ENCODE results near the gene CASZ1. TPM values are rescaled to one million over a fixed set of nuclear protein-coding genes. Genes with fewer than 3 reads are reported as not detected.

Gene CASZ1
- total and polyA plus RNA-seq, 5 donors from 2014 or later: 0.57 to 55.1 (median 1.1) TPM

DNA sequence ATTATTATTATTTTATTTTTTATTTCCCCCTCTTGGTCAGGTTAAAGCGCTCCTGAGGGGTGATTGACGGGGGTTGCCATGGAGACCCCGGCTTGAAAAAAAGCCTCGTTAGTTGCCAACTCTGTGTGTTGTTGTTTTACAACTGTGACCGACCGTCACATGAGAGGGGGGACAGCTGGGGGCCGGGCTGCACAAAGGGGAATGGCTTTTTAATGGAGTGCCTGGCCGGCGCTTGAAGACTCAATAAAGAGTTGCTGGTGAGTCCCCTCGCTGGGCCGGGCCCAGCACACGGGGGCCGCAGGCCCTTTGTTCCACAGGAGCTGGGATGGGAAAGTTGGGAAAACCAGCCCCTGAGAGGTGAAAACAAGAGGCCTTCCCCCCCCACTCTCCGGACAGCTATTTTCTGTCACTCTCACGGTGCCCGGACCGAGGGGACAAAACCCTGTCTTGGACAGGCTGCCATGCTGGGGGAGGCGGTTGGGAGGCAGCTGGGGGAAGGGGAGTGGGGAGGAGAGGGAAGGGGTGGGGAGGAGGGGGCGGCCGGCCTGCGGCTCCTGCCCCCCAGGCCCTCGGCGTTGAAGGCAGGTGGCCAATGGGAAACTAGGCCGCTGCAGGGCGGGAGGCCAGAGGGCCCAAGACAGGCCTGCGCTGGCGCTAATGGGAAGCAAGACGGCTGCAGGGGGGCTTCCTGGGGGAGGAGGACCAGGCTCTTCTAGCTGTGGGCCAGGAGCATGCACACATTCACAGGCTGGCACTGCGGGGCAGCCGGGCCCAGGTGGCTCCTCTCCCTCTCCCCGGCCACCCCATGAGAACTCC is 67.6 kb downstream of the CASZ1 start:
- Mint-ChIP-seq H3K27me3 (peaks cover 4% of the 10 kb centered on the region), H3K27ac (no peak overlapping the region)

DNA sequence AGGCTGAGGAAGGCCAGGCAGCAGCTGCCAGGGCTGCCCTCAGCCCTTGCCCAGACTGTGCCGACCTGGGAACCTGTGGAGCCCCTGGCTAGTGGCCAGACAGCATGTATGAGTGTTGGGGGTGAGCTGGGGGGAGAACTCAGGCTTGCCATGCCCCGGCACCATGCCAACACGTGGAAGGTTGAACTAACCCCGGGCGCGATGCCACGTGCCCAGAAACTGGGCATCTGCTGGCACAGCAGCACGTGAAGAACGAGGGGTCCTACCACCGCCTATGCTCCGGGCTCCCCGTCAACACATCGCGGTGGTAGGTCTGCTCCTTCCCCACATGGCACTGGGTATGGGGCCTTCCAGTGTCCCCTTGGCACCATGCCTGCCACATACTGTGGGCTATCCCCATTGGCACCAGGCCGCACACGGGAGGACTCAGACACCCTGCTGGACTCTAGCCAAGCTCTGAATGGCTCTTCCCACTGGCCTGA is 68.7 kb downstream of the CASZ1 start:
- Histone ChIP-seq H3K36me3 (ENCODE audit: control insufficient read depth, insufficient read depth, low read length) (no peaks in the 10 kb centered on the region), H3K9me3 (ENCODE audit: control insufficient read depth in 2 of 2, low read length in 2 of 2) (no peaks in the 10 kb centered on the region), H3K27me3 (ENCODE audit: control insufficient read depth, insufficient read depth, low read length) (no peaks in the 10 kb centered on the region), H3K4me3 (ENCODE audit: low read depth, low read length) (no peak overlapping the region), H3K4me1 (ENCODE audit: control insufficient read depth, insufficient read depth, low read length, poor library complexity, severe bottlenecking) (no peaks in the 10 kb centered on the region), H3K27ac (ENCODE audit: insufficient read depth, low read length, poor library complexity, severe bottlenecking) (no peak overlapping the region)
- Mint-ChIP-seq H3K9me3 (no peaks in the 10 kb centered on the region), H3K27ac (no peak overlapping the region), H3K27me3 (peaks cover 4% of the 10 kb centered on the region), H3K36me3 (no peaks in the 10 kb centered on the region), H3K4me3 (no peak overlapping the region), H3K4me1 (no peaks in the 10 kb centered on the region)
- ATAC-seq (ENCODE audit: low read depth in 2 of 2) (no peak), DNase-seq (no peak)

More for the DNA sequence above, 67.6 kb downstream of the CASZ1 start:
- Histone ChIP-seq H3K9me3 (ENCODE audit: control insufficient read depth in 2 of 2, low read length in 2 of 2) (no peaks in the 10 kb centered on the region), H3K4me3 (ENCODE audit: low read depth, low read length) (no peak overlapping the region), H3K36me3 (ENCODE audit: control insufficient read depth, insufficient read depth, low read length) (no peaks in the 10 kb centered on the region), H3K27ac (ENCODE audit: insufficient read depth, low read length, poor library complexity, severe bottlenecking) (no peak overlapping the region), H3K4me1 (ENCODE audit: control insufficient read depth, insufficient read depth, low read length, poor library complexity, severe bottlenecking) (no peaks in the 10 kb centered on the region), H3K27me3 (ENCODE audit: control insufficient read depth, insufficient read depth, low read length) (no peaks in the 10 kb centered on the region)
- H3K36me3 Mint-ChIP-seq: no peaks in the 10 kb centered on the region
- ATAC-seq (ENCODE audit: low read depth in 2 of 2) (no peak), DNase-seq (no peak)
- no peaks in the 10 kb centered on the region for H3K9me3 Mint-ChIP-seq
- H3K4me1 Mint-ChIP-seq: no peaks in the 10 kb centered on the region
- no peak overlapping the region for H3K4me3 Mint-ChIP-seq

DNA sequence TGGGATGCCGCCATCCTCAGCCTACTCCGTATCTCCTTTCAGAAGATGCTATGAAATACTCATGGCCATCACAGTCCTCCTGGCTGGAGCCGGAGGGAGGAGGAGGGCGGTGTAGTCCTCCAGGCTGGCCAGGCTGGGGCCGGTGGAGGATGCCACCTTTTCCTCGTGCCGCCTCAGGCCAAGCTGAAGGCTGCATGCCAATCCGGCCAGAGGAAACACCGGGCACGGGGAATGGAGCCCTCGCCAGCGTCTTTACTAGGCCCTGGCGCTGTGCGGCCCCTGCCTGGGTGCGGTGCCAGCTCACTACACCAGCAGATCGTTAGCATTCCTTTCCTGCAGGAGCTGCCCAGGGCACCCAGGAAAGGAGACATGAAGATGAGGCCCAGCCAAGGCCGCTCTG is 70.1 kb downstream of the CASZ1 start:
- Mint-ChIP-seq H3K36me3 (no peaks in the 10 kb centered on the region), H3K4me3 (no peak overlapping the region), H3K9me3 (no peaks in the 10 kb centered on the region), H3K4me1 (no peaks in the 10 kb centered on the region), H3K27me3 (peaks cover 4% of the 10 kb centered on the region), H3K27ac (no peak overlapping the region)
- H3K9me3 ChIP-seq (ENCODE audit: control insufficient read depth in 2 of 2, low read length in 2 of 2): no peaks in the 10 kb centered on the region
- no peak overlapping the region for H3K4me3 ChIP-seq (ENCODE audit: low read depth, low read length)
- H3K27me3 ChIP-seq (ENCODE audit: control insufficient read depth, insufficient read depth, low read length): no peaks in the 10 kb centered on the region
- no peaks in the 10 kb centered on the region for H3K4me1 ChIP-seq (ENCODE audit: control insufficient read depth, insufficient read depth, low read length, poor library complexity, severe bottlenecking)
- H3K27ac ChIP-seq (ENCODE audit: insufficient read depth, low read length, poor library complexity, severe bottlenecking): no peak overlapping the region
- DNase-seq (no peak), ATAC-seq (ENCODE audit: low read depth in 2 of 2) (no peak)
- no peaks in the 10 kb centered on the region for H3K36me3 ChIP-seq (ENCODE audit: control insufficient read depth, insufficient read depth, low read length)

DNA sequence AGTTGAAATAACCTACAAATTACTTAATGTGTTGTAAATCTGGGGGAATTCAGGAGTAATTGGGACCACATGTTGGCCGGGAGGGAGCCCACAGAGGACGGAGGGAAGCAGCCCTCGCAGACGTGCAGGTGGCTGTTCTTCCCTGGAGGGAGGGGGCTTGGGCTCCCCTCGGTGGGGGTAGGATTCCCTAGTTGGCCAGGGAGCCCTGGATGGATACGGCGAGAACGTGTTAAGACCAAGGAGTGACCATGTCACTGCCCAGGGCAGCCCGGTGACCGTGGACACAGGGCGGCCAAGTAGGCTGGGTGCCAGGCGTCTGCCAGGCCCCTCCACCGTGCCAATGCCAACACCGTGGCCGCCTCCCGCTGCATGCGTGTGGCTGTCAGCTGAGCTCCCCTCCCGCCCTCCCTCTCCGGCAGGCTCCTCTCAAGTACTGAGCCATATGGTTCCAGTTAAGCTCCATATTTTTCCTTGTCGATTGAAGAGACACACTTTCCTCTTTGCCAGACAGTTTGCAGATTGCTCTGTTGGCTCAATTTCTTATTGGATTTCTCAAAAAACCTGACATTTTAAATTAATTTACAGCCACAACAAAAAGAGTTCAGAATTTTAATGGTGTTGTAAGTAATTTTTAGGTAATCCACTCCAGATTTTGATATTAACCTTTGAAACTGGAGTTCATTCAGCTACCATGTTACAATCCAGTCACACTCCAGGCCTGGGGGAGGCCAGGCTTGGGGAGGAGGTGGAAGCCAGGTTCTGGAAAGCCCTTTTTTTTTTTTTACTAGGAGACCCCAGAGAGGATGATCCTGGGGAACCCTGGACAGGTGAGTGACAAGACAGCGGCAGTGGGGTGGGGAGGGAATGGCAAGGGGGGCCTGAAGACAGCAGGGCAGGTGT is 71.2 kb downstream of the CASZ1 start:
- Mint-ChIP-seq H3K27me3 (peaks cover 4% of the 10 kb centered on the region), H3K4me3 (no peak overlapping the region), H3K4me1 (no peaks in the 10 kb centered on the region), H3K36me3 (no peaks in the 10 kb centered on the region), H3K9me3 (no peaks in the 10 kb centered on the region), H3K27ac (no peak overlapping the region)
- H3K4me1 ChIP-seq (ENCODE audit: control insufficient read depth, insufficient read depth, low read length, poor library complexity, severe bottlenecking): no peaks in the 10 kb centered on the region
- no peak for DNase-seq
- no peaks in the 10 kb centered on the region for H3K27me3 ChIP-seq (ENCODE audit: control insufficient read depth, insufficient read depth, low read length)
- H3K4me3 ChIP-seq (ENCODE audit: low read depth, low read length): no peak overlapping the region
- no peak for ATAC-seq (ENCODE audit: low read depth in 2 of 2)
- H3K9me3 ChIP-seq (ENCODE audit: control insufficient read depth in 2 of 2, low read length in 2 of 2): no peaks in the 10 kb centered on the region
- H3K27ac ChIP-seq (ENCODE audit: insufficient read depth, low read length, poor library complexity, severe bottlenecking): no peak overlapping the region
- H3K36me3 ChIP-seq (ENCODE audit: control insufficient read depth, insufficient read depth, low read length): no peaks in the 10 kb centered on the region

DNA sequence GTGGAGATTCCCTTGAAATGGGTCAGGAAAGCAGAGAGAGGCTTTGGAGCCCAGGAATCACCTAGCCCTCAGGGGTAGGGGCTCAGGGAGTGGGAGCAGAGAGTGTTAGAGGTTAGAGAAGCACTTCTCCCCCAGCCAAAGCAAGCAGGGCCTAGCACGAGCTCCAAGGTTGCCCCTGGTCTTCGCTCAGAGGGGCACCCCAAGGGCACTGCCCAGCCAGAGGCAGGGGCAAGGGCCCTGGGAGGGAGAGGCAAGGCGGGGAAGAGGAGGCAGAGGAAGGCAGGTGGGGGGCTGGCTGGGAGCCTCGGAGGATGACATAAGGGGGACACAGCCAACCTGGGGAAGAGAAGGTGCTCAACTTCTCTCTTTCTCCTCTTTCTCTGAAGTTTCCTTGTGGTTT is 71.9 kb downstream of the CASZ1 start:
- H3K27ac Mint-ChIP-seq: no peak overlapping the region
- H3K4me3 Mint-ChIP-seq: no peak overlapping the region

DNA sequence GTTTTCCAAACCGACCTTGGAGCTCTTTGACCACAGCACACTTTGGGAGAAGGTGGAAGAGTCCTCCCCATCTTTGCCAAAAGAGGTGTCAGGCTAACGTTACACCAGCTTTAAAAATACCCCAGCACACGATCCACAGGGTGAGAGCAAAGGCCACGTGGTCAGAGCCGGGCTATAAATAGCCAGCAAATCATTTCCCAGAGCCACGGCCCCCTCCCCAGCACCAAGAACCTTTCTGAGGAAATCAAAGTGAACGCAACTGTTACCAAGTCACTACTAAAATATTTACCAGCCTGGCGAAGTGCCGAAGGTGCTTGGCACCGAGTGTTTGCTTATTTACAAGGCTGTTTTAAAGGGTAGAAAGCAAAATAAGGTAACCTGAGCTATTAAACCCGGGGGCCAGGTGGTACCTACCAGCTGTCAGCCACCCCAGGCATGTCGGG is 72.4 kb downstream of the CASZ1 start:
- no peak overlapping the region for H3K27ac Mint-ChIP-seq
- no peaks in the 10 kb centered on the region for H3K27me3 Mint-ChIP-seq
- H3K4me1 ChIP-seq (ENCODE audit: control insufficient read depth, insufficient read depth, low read length, poor library complexity, severe bottlenecking): no peaks in the 10 kb centered on the region
- H3K9me3 ChIP-seq (ENCODE audit: control insufficient read depth in 2 of 2, low read length in 2 of 2): no peaks in the 10 kb centered on the region
- no peak overlapping the region for H3K27ac ChIP-seq (ENCODE audit: insufficient read depth, low read length, poor library complexity, severe bottlenecking)
- no peaks in the 10 kb centered on the region for H3K36me3 ChIP-seq (ENCODE audit: control insufficient read depth, insufficient read depth, low read length)
- no peaks in the 10 kb centered on the region for H3K9me3 Mint-ChIP-seq
- no peaks in the 10 kb centered on the region for H3K36me3 Mint-ChIP-seq
- DNase-seq (no peak), ATAC-seq (ENCODE audit: low read depth in 2 of 2) (no peak)
- no peak overlapping the region for H3K4me3 Mint-ChIP-seq
- H3K4me3 ChIP-seq (ENCODE audit: low read depth, low read length): no peak overlapping the region
- H3K27me3 ChIP-seq (ENCODE audit: control insufficient read depth, insufficient read depth, low read length): no peaks in the 10 kb centered on the region
- peaks cover 0 to 3% (median 0%) of the 10 kb centered on the region in 4 donors for H3K4me1 Mint-ChIP-seq

More for the DNA sequence above, 71.9 kb downstream of the CASZ1 start:
- H3K9me3 ChIP-seq (ENCODE audit: control insufficient read depth in 2 of 2, low read length in 2 of 2): no peaks in the 10 kb centered on the region
- no peaks in the 10 kb centered on the region for H3K36me3 ChIP-seq (ENCODE audit: control insufficient read depth, insufficient read depth, low read length)
- Mint-ChIP-seq H3K4me1 (peaks cover 0 to under 1% (median 0%) of the 10 kb centered on the region in 4 donors), H3K27me3 (no peaks in the 10 kb centered on the region), H3K36me3 (no peaks in the 10 kb centered on the region), H3K9me3 (no peaks in the 10 kb centered on the region)
- H3K27me3 ChIP-seq (ENCODE audit: control insufficient read depth, insufficient read depth, low read length): no peaks in the 10 kb centered on the region
- DNase-seq (no peak), ATAC-seq (ENCODE audit: low read depth in 2 of 2) (no peak)
- no peak overlapping the region for H3K4me3 ChIP-seq (ENCODE audit: low read depth, low read length)
- H3K4me1 ChIP-seq (ENCODE audit: control insufficient read depth, insufficient read depth, low read length, poor library complexity, severe bottlenecking): no peaks in the 10 kb centered on the region
- H3K27ac ChIP-seq (ENCODE audit: insufficient read depth, low read length, poor library complexity, severe bottlenecking): no peak overlapping the region

DNA sequence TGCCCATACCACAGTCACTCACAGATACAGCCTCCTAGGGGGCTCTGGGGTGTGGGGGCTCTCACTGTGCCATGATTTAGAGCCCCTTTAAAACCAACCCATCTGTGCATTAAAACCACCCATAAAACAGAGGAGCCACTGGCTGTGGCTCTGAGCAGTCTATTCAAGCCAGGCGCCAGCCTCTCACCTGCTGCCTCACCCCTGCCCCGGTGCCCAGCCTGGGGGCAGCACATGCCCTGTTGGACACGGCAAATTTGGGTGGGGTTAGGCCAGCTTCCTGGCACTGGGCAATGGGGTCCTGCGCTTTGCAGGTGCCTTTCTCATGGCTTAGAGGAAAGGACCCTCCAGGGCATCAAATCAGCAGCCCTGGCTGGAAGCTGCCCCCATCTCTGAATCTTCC is 73.1 kb downstream of the CASZ1 start:
- H3K27ac Mint-ChIP-seq: no peak overlapping the region

More for the DNA sequence above, 73.1 kb downstream of the CASZ1 start:
- H3K36me3 Mint-ChIP-seq: no peaks in the 10 kb centered on the region
- no peak overlapping the region for H3K4me3 Mint-ChIP-seq
- H3K4me1 ChIP-seq (ENCODE audit: control insufficient read depth, insufficient read depth, low read length, poor library complexity, severe bottlenecking): no peaks in the 10 kb centered on the region
- H3K36me3 ChIP-seq (ENCODE audit: control insufficient read depth, insufficient read depth, low read length): no peaks in the 10 kb centered on the region
- H3K4me1 Mint-ChIP-seq: peaks cover 0 to 3% (median 0%) of the 10 kb centered on the region in 4 donors
- no peaks in the 10 kb centered on the region for H3K9me3 ChIP-seq (ENCODE audit: control insufficient read depth in 2 of 2, low read length in 2 of 2)
- no peaks in the 10 kb centered on the region for H3K9me3 Mint-ChIP-seq
- no peak overlapping the region for H3K27ac ChIP-seq (ENCODE audit: insufficient read depth, low read length, poor library complexity, severe bottlenecking)
- no peaks in the 10 kb centered on the region for H3K27me3 ChIP-seq (ENCODE audit: control insufficient read depth, insufficient read depth, low read length)
- no peak overlapping the region for H3K4me3 ChIP-seq (ENCODE audit: low read depth, low read length)
- DNase-seq: no peak
- ATAC-seq (ENCODE audit: low read depth in 2 of 2): no peak
- H3K27me3 Mint-ChIP-seq: no peaks in the 10 kb centered on the region

All from CD4-positive, CD25-positive, alpha-beta regulatory T cell (primary cell).